Measurements from ENCODE around the gene SNX19.

Gene SNX19

GRCh38 chr11:130846606-130847005 lies 69.7 kb downstream of the SNX19 start:
- DNase-seq (ENCODE audit: low read depth in 4 of 4, low spot score in 1 of 4): no peak

DNA sequence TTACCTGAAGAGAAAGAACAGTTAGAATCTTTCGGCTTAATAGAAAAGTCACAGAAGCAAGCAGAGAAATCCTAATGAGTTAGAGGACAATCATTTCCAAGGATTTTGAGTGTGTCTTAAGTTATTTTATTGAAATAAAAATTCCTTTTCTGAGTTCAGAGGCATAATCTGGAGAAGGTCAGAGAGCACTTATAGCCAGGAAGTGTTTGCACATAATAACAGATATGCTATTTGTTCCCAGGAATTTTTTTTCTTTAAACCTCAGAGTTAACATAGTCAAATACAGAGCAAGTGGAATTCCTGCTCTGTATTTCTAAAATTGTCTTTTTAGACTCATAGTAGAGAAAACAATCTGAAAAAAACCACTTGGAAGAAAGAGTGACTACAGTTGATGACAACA lies 74.3 kb downstream of the SNX19 start:
- DNase-seq (ENCODE audit: low read depth in 4 of 4, low spot score in 1 of 4): no peak

DNA sequence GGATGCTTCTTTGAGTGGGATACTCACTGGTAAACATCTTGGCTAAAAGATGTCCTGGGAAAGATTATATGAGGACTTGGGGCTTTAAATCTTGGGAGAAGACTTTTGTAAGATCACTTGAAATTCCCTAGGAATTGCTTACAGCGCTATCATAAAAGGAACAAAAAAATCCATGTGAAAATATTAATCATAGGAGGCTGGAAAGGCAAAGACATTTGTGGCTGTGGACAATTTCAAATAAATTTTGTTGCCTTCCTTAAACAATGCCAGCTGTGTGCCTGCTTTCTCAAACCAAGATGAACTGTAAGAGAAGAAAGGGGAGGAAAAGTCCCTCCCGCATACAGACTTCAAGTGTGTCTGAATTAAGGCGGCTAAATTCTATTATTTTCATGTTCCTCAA lies 75.6 kb downstream of the SNX19 start:
- no peak for DNase-seq (ENCODE audit: low read depth in 4 of 4, low spot score in 1 of 4)

GRCh38 chr11:130839981-130840666 lies 76.2 kb downstream of the SNX19 start:
- no peak for DNase-seq (ENCODE audit: low read depth in 4 of 4, low spot score in 1 of 4)

- no peak for DNase-seq (ENCODE audit: low read depth in 4 of 4, low spot score in 1 of 4)
These were observed 79.1 kb downstream of the SNX19 start for GRCh38 chr11:130837194-130837593.

DNA sequence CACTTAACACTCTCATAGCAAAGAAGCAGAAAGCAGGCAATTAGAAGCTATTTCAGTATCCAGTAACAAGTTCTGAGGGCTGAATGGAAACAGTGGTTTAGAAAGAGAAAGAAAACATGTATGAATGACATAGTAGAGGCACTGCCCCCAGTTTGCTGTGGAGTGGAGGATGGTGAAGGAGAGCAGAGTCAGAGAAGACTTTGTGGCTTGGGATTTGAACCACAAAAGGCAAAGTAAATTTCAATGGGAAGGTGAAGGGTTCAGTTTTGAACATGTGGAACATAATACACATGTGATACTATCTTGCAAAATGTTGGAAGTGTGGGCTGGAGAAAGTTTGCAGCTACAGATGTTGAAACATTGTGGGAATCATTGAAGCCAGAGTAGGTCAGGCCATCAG lies 81.4 kb downstream of the SNX19 start:
- no peak for DNase-seq (ENCODE audit: low read depth in 4 of 4, low spot score in 1 of 4)

- DNase-seq (ENCODE audit: low read depth in 4 of 4, low spot score in 1 of 4): no peak
These were observed 83.5 kb downstream of the SNX19 start for GRCh38 chr11:130832566-130833425.

DNA sequence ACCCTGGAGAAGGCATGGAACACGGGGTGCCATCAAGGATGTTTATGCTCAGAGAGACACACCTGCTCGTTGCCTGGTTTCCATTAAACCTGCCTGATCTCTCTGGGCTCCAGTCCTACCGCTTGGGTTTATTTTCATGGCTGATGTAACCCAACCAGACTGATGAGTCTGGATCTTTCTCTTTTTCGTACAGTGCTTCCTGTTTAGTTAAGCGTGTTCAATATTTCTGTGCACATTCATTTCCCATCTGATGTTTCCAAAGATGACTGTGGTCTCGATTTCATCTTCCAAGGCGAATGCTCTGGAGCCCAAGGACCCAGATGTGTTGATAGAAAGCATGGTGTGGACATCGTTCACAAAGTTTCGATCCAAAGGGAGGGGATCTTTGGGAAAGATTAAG lies 84.3 kb downstream of the SNX19 start:
- DNase-seq (ENCODE audit: low read depth in 4 of 4, low spot score in 1 of 4): no peak

DNA sequence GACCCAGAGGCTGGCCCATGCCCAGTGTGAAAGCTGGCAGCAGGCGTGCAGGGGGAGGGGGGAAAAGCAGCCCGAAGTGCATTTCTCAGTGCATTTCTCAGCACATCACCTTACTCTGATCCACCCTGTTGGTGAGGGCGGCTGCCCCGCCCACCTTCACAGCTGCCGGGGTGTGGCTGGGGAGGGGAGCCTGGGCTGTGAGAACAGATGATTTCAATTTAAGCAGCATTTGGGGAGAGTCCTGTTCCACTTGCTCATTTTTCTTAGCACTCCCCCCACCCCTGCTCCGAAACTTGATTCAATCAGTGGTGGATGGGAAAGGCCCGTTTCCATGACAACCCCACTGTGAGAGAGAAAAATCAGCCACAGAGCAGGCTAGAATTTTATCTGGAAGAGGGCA lies 84.8 kb downstream of the SNX19 start:
- no peak for DNase-seq (ENCODE audit: low read depth in 4 of 4, low spot score in 1 of 4)

DNA sequence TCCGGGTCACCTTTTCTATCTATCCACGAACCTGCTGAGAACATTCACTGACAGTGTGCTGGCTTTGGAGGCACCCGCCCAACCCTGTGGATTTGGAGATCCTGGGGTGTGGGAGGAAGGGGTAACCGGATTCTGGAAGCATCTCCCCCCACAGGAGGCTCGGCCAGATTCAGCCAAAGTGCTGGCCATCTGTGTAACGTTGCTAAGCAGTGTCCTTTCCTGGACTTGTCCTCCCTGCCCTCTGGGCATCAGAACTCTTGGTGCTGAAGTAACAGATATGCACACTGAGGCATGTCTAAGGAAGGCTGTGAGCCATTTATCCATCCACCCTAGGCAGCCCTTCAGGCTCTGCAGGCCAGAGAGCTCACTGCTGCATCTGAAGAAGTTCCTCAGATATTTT lies 85.7 kb downstream of the SNX19 start:
- no peak for DNase-seq (ENCODE audit: low read depth in 4 of 4, low spot score in 1 of 4)

DNA sequence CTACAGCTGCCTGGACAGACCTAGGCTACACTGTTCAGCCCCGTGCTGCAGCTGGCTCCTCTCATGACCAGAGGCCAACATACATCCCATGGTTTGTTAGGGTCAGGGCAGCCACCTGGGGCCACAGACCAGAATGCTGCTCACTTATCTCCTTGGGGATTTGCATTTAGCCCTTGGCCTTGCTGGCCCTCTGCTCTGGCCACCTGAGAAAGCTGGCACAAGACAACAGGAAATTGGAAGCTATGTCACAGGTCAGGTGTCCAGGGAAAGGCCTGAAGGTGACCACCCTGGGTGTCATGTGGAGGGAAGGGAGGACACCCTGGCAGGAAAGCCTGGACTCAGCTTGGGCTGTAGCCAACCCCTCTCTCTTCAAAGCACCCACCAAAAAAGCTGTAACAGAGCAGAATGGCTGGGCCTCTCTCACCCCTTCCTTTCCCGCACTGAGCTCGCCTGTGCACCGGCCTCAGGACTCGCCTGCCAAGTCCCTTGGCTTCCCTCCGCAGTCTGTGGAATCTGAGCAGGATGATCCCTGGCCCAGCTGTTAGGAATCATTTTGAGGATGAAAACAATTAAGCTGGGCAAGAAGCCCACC lies 86.3 kb downstream of the SNX19 start:
- DNase-seq (ENCODE audit: low read depth in 4 of 4, low spot score in 1 of 4): no peak

- DNase-seq (ENCODE audit: low read depth in 4 of 4, low spot score in 1 of 4): no peak
These were observed 87.5 kb downstream of the SNX19 start for GRCh38 chr11:130828741-130829140.

- DNase-seq (ENCODE audit: low read depth in 4 of 4, low spot score in 1 of 4): peak in 1 of 4 experiments; percentile 3
These were observed 88.6 kb downstream of the SNX19 start for GRCh38 chr11:130827451-130828377.

- no peak for DNase-seq (ENCODE audit: low read depth in 4 of 4, low spot score in 1 of 4)
These were observed 89.7 kb downstream of the SNX19 start for GRCh38 chr11:130826572-130826971.

GRCh38 chr11:130825983-130826382 lies 90.3 kb downstream of the SNX19 start:
- no peak for DNase-seq (ENCODE audit: low read depth in 4 of 4, low spot score in 1 of 4)

- DNase-seq (ENCODE audit: low read depth in 4 of 4, low spot score in 1 of 4): no peak
These were observed 90.7 kb downstream of the SNX19 start for GRCh38 chr11:130825561-130825960.
